PFSK-1 (cell line): Measurements from ENCODE around the gene SYNE2.

Source experiments
- FOXP2 ChIP-seq: optimal IDR thresholded peaks from 2 replicates; pipeline ENCODE3; 2011; ENCODE audit warnings: borderline replicate concordance, control low read depth, inconsistent platforms; ENCODE audit not compliant: insufficient read depth; ENCODE audit errors: extremely low read length, extremely low read depth
- POLR2AphosphoS5 ChIP-seq: IDR thresholded peaks from 2 replicates; pipeline ENCODE4 v1.6.1; 2012; ENCODE audit warnings: low read depth, mild to moderate bottlenecking, control low read depth, low read length, moderate library complexity
- REST ChIP-seq, 2 experiments: IDR thresholded peaks; 2 replicates each; pipeline versions ENCODE4 v1.6.1 to v1.8.0; 2011 to 2012; ENCODE audit warnings: low read depth in 2 of 2, low read length in 2 of 2, control low read depth in 1 of 2, inconsistent platforms in 1 of 2, mild to moderate bottlenecking in 1 of 2, moderate library complexity in 1 of 2; ENCODE audit not compliant: insufficient read depth in 1 of 2
- SIN3A ChIP-seq: IDR thresholded peaks from 2 replicates; pipeline ENCODE4 v1.6.1; 2012; ENCODE audit warnings: mild to moderate bottlenecking, low read length, moderate library complexity, borderline replicate concordance; ENCODE audit not compliant: insufficient read depth
- TAF1 ChIP-seq: IDR thresholded peaks from 2 replicates; pipeline ENCODE4 v1.6.1; 2012; ENCODE audit warnings: low read length, control low read depth, borderline replicate concordance; ENCODE audit not compliant: insufficient read depth

Gene SYNE2

GRCh38 chr14:64112867-64113678 is 260.3 kb downstream of the SYNE2 start:
- TF ChIP-seq REST (IDR thresholded peaks at IDR 0.05; ENCODE audit: insufficient read depth in 1 of 2, low read depth in 2 of 2, low read length in 2 of 2): no peak
- TF ChIP-seq SIN3A: no peak
- TF ChIP-seq POLR2AphosphoS5: no peak
- no peak for TF ChIP-seq FOXP2
- TF ChIP-seq TAF1: no peak

- TF ChIP-seq POLR2AphosphoS5 (no peak), SIN3A (no peak), REST (IDR thresholded peaks at IDR 0.05; ENCODE audit: insufficient read depth in 1 of 2, low read depth in 2 of 2, low read length in 2 of 2) (no peak), TAF1 (no peak), FOXP2 (no peak)
Measured at GRCh38 chr14:64114166-64114565, 261.4 kb downstream of the SYNE2 start.

- TF ChIP-seq REST (IDR thresholded peaks at IDR 0.05; ENCODE audit: insufficient read depth in 1 of 2, low read depth in 2 of 2, low read length in 2 of 2) (no peak), FOXP2 (no peak), POLR2AphosphoS5 (no peak), TAF1 (no peak), SIN3A (no peak)
Measured at GRCh38 chr14:64114796-64115195, 262.0 kb downstream of the SYNE2 start.

GRCh38 chr14:64115401-64115800 is 262.6 kb downstream of the SYNE2 start:
- TF ChIP-seq POLR2AphosphoS5: no peak

GRCh38 chr14:64117671-64118402 is 265.0 kb downstream of the SYNE2 start:
- no peak for TF ChIP-seq REST (IDR thresholded peaks at IDR 0.05; ENCODE audit: insufficient read depth in 1 of 2, low read depth in 2 of 2, low read length in 2 of 2)
- TF ChIP-seq FOXP2: no peak
